Measurements from ENCODE around the gene KIF1B.
"Not testable (repeated sequence)": the region's sequence is repeated elsewhere in the genome, so short reads cannot be mapped to it uniquely, and the experiment has no call there.

- TF ChIP-seq ELF1 (tag; IDR thresholded peaks at IDR 0.05); RAD21 (CRISPR knock-in tag; conservative IDR thresholded peaks at IDR 0.05 in 1 of 2, IDR thresholded peaks at IDR 0.05 in 1 of 2); SMC3 (conservative IDR thresholded peaks at IDR 0.05; ENCODE audit: insufficient read depth, low read depth, low read length); ZNF274 (IDR thresholded peaks at IDR 0.05; ENCODE audit: borderline replicate concordance, low read depth, low read length); E4F1 (CRISPR knock-in tag; IDR thresholded peaks at IDR 0.05; ENCODE audit: borderline replicate concordance); TEAD4 (IDR thresholded peaks at IDR 0.05; ENCODE audit: low read length); TEAD4 (CRISPR knock-in tag; IDR thresholded peaks at IDR 0.05; ENCODE audit: borderline replicate concordance); SRF (CRISPR knock-in tag; IDR thresholded peaks at IDR 0.05); HMG20A (CRISPR knock-in tag; conservative IDR thresholded peaks at IDR 0.05); TEAD2 (tag; IDR thresholded peaks at IDR 0.05); USF2 (CRISPR knock-in tag; IDR thresholded peaks at IDR 0.05); KLF16 (IDR thresholded peaks at IDR 0.05); FOXP1 (CRISPR knock-in tag; IDR thresholded peaks at IDR 0.05): not testable (repeated sequence)
Observed at GRCh38 chr1:10220657-10221056, 10.3 kb downstream of the KIF1B start.
